Esophagus mucosa (tissue), 1 donor: Measurements from ENCODE around the gene FKBP5. TPM values are rescaled to one million over a fixed set of nuclear protein-coding genes. Genes with fewer than 3 reads are reported as not detected.

Experiments used
- ATAC-seq: fragments of 200-7000 bp; cut with Tn5 transposase; one replicate; pipeline ENCODE4 v1.9.1; 2020
- total RNA-seq: library from RNA; stranded (reverse); gene quantifications from one replicate; pipeline ENCODE4 v1.2.4, GENCODE V29; 2023
- donor health status: DM: yes; HTN: yes; CAD: no.

The FKBP5 gene
- total RNA-seq, 1 donor from 2014 or later = 65.5 TPM

DNA sequence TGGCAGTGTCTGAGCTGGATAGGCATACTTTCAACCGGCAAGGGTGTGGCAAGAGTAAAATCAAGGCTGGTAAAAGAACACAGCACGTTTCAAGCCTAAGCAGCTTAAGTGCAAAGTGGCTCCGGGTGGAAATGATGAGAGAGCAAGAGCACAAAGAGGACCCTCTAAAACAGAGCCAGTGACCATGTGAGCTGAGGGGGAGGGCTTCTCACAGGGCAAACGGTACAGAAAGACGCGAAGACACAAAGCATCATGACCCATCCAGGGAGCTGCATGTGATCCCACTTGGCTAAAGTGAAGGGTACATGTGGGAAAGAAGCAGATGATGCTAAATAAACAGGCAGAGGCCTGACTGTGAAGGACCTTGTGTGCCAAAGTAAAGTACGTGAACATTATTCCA is 25.7 kb downstream of the FKBP5 start:
- no peak for ATAC-seq

DNA sequence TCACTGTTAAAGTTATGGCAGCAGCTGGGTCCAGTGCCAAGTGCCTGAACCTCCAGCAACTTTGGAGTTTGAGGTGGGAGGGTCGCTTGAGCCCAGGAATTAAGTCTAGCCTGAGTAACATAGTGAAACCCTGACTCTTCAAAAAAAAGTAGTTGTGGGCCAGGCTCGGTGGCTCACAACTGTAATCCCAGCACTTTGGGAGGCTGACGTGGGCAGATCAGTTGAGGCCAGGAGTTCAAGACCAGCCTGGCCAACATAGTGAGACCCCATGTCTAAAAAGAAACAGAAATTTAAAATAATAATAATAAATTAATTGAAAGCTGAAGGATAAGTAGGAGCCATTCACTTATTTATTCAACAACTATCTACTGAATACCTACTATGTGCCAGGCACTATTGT is 33.8 kb downstream of the FKBP5 start:
- ATAC-seq = no peak

DNA sequence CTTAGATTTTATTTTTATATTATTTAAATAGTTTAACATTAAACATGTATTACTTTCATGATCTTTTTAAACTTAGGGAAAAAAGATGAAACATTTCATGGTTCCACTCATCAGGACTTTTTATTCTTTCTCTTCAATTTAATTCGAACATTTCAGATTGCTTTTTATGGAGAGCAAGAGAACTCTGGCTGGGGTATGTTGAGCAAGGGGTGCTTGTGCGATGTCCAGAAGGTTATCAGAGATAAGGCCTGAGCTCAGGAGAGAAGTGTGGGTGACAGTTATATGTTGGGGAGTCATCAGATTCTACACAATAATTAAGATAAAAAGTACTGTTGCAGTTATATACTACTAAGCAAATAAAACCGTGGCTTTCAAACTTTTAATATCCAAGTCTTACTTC is 37.5 kb downstream of the FKBP5 start:
- no peak for ATAC-seq

DNA sequence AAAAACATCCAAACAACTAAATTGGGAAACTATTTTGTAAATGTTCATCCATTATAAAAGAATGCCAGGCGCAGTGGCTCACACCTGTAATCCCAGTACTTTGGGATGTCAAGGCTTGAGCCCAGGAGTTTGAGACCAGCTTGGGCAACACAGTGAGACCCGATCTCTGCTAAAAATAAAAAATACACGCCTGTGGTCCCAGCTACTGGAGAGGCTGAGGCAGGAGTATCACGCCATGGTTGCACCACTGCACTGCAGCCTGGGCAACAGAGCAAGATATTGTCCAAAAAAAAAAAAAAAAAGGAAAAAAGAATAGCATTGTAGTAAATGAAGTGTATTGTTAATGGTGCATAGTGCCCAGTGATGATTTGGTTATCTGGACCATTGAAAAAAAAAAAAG is 38.7 kb downstream of the FKBP5 start:
- ATAC-seq = no peak

DNA sequence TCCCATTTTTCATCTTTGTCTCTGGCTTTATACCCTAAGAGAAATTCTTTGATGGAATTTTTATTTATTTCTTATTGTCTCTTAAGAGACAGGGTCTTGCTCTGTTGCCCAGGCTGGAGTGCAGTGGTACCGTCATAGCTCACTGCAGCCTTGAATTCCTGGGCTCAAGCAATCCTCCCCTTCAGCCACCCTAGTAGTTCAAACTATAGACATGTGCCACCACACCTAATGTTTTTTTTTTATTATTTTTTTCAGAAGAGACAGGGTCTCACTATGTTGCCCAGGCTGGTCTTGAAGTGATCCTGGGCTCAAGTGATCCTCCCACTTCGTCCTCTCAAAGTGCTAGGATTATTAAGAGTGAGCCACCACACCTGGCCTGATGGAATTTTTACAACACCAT is 40.5 kb downstream of the FKBP5 start:
- ATAC-seq = no peak

DNA sequence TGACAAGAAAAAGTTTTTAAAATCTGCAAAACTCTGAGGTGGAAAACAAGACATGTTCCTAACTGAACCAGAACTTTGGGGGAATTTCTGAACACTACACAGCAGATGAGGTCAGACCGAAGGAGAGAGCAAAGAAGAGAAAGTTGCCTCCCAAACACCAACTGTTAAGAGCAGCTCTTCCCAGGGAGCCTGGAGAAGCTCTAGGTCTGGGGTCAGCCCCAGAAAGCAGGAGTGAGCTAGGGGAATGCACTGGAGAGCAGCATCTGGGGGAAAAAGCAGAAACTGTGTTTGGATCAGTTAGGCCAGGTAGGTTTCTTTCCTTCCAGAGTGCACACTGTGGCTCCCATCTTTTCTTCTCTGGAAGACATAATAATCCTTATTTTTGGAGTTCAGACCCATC is 41.3 kb downstream of the FKBP5 start:
- ATAC-seq = no peak

DNA sequence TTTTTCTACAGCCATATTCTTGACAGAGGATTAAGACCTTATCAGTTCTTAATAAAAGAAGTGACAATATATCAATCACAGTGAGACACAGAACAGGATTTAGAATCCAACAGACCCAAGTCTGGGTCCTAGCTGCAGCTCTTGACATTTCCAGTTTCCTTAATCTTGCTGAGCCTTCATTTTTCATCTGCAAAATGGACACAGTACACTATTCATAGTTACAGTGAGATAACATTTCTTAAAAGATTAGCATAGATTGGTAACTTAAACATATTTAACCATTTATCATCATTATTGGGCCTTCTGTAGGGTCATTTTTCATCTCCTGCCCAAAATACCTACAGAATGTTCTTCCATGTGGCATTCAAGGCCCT is 45.6 kb downstream of the FKBP5 start:
- no peak for ATAC-seq

DNA sequence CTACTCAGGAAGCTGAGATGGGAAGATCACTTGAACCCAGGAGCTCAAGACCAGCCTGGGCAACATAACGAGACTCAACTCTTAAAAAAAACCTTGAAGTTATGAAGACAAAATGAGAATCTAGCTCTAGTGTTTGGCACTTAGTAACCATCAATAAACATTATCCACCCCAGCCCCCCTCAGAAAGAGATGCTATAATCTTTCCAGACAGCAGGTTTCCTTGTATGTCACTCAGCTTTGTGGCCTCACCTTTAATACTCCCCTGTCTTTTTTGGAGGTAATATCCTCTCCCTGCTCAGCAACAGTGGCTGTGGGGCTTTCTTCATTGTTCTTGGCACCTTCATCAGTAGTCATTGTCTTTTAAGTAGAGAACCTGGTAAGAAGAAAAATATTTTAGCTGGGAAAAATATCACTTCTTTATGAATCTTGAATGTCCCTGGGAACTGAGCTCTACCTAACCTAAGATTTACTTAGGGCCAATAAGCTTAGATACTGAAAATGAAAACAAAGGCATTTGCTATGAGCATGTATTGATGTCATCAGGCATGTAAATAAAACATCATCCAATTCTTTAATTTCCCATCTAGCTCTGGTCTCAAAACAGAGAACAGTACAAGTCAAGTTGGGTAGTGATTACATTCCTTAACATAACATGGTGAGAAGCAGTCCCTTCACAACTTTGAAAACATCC is 46.1 kb downstream of the FKBP5 start:
- ATAC-seq = no peak

DNA sequence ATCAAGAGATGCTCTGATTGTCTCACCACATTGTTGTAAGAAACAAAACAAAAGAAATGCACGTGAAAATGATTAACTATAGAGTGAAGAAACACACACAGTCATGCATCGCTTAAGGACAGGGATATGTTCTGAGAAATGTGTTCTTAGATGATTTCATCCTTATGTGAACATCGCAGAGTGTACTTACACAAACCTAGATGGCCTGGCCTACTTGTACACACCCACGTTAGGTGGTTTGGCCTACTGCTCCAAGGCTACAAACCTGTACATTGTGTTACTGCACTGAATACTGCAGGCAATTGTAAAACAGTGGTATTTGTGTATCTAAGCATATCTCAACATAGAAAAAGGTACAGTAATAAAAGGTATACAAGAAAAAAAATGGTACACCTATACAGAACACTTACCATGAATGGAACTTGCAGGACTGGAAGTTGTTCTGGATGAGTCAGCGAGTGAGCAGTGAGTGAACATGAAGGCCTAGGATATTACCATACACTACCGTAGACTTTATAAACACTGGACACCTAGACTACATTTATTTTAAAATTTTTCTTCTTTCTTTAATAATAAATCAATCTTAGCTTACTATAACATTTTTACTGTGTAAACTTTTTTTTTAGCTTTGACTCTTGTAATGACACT is 48.6 kb downstream of the FKBP5 start:
- peak; percentile 82 for ATAC-seq

DNA sequence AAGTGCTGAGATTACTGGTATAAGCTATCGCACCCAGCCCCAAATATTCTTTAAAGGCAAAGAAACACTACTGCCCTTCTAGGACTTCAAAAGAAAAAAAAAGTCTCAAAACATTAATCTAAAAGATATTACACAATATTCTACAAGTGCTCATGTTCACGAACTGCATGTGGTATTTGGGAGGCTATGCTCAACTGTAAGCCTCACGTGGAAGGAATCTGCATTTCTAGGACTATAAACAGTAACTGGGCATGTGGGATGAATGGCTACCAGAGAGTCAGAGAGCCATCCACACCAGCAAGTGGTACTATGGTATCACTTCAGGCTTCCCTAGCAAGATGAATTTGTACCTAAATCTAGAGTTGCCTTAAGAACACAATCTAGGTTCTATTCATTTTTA is 50.0 kb downstream of the FKBP5 start:
- ATAC-seq = no peak

DNA sequence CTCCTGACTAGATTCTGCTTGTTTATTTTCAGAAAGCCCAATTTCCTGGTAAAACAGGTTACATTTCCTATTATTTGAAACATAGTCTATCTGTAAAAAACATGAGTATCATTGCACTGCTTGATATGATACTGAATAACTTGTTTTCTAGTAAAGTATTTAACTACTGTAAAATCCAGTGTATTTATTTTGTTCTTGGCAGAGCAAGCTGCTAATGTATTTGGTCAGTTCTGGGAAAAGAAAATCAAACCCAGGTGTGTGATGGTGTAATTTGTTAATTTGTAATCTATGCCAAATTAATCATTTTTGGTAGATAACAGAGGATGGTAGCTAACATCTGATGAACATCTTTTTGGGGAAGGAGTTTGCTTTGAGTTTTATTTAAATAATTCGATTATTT is 50.8 kb downstream of the FKBP5 start:
- ATAC-seq = no peak

DNA sequence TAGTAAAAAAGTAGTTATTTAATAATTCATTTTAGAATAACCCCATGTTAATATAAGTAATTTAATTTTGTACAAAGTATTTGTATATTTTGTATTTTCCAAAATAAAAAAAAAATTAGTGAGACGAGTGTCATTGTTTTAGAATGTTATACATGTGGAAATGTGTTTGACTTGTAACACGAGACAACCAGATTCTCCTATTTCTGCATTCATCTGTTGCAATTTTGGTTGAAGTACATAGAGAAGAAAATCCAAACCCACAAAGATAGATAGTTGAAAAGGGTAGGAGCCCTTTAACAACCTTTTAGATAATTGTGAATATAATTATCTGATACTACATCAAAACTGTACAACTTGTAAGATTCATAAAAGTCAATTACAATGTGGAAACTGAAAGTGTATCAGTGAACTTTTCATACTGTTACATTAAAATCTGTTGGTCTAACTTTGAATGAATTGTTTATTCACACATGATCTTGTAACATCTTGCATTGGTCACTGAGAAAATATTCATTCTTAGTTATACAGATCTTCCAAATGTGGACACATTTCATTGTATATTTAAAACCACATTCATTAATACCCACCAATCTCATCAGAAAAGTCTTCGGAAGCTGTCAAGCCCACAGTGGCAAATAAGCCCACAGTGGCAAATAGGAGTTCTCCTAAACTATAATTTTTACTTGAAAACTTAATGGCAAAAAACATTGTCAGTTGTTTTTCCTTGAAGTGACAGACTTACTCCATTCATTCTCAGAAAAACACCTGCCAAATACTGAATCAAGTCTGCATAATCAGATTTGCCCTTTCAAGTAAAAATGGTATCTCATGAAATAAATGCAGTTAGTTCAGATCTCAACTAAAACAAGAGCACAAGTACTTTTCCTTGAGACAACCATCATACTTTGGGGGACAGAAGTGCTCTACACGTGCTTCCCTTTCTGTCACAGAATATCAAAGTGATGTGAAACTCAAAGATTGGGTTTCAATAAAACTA is 52.8 kb downstream of the FKBP5 start:
- ATAC-seq = no peak

DNA sequence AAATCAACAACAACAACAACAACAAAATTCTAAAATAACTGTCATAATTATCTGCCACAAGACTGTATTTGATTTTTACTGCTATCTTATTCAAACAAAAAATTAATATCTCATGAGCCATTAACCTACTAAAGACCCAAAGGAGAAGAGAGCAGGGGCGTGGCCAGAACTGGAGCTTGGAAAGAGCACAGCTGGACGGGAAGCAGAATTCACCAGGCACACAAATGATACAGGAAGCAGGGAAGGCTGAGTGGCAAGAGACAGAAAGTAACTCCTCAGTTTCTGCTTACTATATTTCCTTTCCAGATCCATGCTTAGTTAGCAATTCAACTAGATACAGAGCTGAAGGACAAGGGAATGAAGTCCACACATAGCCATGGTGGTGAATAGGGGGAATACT is 54.4 kb downstream of the FKBP5 start:
- ATAC-seq = no peak

DNA sequence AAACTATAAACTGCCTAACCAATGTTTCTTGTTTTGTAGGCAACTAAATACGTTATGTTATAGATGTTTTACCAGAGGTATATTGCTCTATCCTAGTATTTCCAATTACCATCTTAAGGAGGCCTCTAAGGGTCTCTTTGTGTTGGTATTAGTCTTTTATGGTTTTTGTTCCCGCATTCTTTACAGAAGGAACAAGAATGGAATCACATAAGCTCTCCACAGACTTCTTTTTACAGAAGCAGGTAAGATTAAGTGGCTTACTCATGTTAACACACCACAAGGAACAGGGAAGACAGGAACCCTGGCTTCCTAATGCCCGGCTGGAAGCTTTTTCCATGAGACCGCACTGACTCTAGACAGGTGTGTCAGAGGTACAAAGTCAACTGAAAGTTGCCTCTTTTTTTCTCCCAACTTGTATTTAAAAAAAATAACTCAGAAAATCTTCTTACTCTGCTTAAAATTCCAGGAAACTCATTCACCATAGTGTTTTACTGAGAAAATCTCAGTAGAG is 55.1 kb downstream of the FKBP5 start:
- ATAC-seq = peak; percentile 66

DNA sequence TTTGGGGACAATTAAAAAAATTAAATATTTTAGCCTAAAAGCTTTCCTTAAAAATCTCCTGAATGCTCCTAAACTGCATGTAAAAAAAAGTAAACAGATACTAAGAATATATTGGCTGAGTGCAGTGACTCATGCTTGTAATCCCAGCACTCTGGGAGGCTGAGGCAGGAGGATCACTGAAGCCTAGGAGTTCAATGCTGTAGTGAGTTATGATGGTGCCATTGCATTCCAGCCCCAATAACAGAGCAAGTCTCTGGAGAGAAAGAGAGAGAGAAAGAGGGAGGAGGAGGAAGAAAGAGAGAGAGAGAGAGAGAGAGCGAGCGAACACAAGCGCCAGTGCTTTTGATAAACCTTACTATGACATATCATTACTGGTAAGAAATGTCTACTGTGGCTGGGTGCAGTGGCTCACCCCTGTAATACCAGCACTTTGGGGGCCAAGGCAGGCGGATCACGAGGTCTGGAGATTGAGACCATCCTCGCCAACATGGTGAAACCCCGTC is 58.8 kb downstream of the FKBP5 start:
- no peak for ATAC-seq

DNA sequence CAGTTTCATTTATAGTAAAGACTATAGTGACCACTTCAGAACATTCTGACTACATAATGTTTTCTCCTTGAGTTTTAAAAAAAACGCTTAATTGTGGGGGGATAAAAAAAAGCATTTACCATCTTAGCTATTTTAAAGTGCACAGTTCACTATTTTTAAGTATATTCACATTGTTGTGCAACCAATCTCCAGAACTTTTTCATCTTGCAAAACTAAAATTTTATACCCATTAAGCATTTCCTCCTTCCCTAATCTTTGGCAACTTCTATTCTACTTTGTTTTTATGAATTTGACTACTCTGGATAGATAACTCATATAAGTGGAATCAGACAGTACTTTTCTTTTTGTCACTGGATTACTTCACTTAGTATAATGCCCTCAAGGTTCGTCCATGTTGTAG is 62.3 kb downstream of the FKBP5 start:
- no peak for ATAC-seq

DNA sequence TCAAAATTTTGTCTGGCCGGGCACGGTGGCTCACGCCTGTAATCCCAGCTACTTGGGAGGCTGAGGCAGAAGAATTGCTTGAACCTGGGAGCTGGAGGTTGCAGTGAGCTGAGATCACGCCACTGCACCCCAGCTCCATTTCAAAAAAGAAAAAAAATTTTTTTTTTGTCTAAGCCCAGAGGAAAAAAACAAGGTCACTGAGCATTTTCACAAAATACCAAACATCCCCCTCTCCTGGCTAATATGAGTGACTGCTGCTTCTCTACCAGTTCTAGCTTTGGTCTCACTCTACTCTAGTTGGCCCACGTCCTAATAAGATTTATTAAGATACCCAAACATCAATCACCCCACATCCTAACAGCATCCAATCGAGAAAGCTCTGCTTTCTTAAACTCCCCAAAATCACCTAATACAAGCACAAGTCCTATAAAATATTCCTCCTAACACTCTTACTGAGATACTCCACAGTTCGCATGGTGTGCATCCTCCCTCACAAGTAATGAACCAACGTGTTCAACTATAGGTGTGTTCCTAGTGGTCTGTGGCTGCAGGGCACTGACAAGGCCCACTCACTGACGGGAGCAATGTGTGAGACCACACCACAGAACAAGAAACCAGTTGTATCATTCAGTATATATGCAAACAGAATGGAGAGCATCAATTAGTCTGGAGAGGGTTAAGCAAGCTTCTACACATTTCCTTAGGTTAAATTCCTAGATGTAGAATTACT is 64.2 kb downstream of the FKBP5 start:
- ATAC-seq = no peak

DNA sequence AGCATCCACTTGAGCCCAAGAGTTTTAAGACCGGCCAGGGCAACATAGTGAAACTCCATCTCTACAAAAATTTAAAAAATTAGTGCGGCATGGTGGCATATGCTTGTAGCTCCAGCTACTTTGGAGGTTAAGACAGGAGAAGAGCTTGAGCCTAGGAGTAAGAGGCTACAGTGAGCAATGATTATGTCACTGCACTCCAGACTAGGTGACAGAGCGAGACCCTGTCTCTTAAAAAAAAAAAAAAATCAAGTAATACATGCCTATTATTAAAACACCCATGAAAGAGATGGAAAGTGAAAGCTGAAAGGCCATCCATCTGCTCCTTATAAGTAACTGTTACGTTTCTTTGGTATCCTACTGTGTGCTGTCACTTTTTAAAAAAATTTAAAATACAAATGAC is 66.4 kb downstream of the FKBP5 start:
- no peak for ATAC-seq

DNA sequence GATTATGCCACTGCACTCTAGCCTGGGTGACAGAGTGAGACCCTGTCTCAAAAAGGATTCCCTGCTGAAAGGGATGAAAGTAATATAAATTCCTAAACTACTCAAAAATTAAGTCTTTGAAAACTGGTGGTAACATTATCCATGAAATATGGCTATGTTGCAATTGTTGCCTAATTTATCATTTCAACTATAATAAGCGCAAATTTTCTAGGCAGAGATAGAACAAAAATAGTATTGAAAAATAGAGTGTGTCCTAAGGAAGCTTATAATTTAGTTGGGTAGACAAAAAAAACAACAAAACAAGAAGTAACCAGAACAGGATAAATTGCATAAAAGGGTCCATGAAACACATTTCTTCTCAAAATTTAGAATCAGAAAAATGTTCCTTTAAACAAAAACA is 68.0 kb downstream of the FKBP5 start:
- no peak for ATAC-seq

DNA sequence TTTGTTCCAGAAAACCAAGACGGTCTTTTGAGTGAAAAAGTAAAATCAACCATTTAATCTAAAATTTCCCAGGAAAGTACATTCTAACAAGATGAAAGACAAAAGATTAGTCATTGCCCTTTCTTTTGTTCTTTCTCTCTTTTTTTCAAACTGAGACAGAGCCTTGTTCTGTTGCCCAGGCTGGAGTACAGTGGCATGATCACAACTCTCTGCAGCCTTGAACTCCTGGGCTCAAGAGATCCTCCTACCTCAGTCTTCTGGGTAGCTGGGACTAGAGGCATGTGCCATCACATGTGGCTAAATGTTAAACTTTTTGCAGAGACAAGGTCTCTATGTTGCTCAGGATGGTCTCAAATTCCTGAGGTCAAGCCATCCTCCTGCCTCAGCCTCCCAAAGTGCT is 75.0 kb downstream of the FKBP5 start:
- ATAC-seq = no peak

DNA sequence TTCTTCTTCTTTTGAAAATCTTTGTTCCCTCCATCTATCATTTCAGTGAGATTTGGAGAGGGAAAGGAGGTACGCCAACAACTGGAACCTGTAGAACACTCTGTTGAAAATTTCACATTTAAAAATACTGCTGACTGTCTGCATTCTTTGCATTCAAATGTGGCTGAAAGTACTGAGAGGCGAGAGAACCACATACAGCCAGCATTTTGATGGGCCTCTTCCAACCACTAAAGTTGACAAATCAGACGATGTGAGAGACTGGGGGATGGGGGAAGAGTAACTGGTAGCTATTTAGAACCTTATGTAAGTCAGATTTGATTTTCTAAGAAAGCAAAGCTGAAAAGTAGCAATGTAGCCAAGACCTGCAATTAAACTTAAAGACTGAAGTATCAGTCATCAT is 77.5 kb downstream of the FKBP5 start:
- no peak for ATAC-seq

DNA sequence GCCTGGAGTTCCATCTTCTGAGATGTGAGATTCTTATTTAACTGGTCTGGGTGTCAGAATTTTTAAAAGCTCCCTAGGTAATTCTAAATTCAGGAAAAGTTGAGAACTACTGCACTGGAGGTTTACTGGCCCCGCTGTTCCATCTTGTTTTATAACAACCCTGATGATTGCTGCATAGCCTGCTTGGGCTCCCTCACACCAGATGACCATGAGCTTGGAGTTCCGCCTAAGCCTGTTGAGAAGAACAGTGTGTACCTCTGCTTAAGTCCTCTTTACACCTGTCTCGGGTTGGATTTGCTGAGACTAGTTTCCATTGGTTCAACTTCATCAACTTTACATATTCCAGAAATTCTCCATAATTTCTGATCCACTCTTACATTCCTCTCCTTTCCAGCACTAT is 77.9 kb downstream of the FKBP5 start:
- ATAC-seq = no peak
